GM18526 (cell line): ENCODE data around the gene DGKD.

Experiments used
- POLR2A ChIP-seq: IDR thresholded peaks from 3 replicates; pipeline ENCODE4 v1.6.1; 2011; ENCODE audit not compliant: insufficient read length; ENCODE audit errors: extremely low read depth

DGKD gene

DNA sequence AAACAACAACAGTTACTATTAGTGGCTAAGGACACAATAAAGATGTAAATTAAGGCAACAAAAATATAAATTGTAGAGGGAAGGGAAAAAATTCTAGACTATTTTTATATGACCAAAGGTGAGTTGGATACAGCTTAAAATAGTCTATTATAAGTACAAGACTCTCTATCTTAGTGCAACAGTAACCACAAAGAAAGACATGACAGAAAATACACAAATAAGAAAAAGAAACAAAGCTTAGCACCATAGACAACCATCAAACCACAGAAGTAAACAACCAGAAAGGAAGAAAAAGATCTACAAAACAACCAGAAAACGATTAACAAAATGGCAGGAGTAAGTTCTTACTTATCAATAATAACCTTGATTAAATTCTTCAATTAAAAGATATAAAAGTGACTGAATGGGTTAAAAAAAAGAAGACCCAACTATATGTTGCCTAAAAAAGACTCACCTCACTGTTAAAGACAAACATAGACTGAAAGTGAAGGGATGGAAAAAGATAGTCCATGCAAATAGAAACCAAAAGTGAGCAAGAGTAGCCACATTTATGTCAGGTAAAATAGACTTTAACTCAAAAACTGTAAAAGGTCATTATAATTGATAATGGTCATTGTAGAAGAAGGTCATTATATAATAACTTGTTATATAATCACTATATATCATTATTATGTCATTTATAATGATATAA is 149.8 kb downstream of the DGKD start:
- no peak for TF ChIP-seq POLR2A

DNA sequence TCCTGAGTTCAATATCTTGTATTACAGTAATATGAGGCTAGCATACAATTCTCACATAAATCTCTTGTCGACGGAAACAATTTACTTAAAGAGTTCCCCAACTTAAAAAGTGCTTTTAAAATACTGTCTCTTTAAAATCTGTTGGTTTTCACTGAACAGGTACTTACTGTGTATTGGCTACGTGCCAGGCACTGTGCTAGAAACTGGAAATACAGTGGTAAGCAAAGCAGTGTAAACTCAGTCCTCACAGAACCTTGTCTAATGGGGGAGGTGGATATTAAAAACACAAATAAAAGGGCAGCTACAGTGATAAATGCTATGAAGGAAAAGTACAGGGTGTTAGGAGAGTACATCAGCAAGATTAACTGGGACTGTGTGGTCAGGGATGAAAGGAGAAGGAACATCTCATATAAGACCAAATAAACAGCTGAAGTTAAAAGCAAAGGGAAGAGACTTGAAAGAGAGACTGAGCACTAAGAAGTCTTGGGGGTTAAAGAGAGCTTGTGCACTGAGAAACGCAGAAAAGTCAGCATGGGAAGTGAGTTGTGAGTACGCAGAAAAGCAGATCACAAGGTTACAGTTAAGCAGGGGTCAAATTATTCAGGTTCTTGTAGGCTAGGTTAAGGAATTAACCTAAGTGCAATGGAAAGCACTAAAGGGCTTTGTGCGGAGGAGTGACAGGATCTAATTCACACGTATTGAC is 159.8 kb downstream of the DGKD start:
- TF ChIP-seq POLR2A = no peak

DNA sequence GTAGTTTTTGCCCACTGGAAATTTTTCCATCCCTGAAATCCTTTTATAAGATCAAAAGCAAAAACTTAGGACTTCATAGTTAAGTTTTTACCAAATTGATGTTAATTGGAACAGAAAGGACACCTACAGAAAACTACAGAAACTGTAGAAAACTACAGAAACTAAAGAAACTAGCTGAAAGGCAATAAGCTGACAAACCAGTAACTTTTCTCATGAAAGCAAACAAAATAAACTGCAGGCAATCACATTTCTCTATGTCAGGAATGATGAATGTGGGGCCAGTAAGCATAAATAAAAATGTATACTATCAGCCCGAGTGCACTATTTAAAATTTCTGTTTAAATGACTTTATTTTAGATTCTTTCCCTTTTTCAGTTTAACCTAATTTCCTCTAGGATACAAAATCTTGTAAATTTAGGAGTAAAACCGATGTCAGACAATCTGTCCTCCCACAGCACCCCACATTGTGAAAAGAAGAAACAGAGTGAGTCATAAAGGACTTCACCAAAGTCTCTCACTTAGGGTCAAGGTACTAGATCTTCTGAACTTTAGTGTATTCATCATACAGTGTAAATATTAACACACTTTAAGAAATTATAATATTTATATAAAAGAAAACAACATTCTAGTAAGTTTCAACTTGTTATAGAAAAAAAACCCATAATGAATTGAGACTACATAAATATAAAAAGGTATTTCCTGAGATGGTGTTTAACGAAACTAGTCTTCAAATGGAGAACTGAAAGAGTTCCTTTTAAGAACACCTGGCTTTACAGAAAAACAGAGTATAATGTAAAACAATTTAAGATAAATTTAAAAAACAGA is 165.7 kb downstream of the DGKD start:
- no peak for TF ChIP-seq POLR2A
